LNCaP clone FGC (cell line): ENCODE data around the gene MUC20.
"Not testable (repeated sequence)": the region's sequence is repeated elsewhere in the genome, so short reads cannot be mapped to it uniquely, and the experiment has no call there.

Experiments
- DNase-seq: peaks from one replicate; pipeline ENCODE4 v3.0.0-alpha.2; 2011; ENCODE audit warnings: low read depth
- H3K4me3 ChIP-seq: 2 replicates; pipeline ENCODE4 v1.5.1; 2011; ENCODE audit warnings: mild to moderate bottlenecking, low read depth, low read length, control low read depth
- CTCF ChIP-seq: IDR thresholded peaks from 2 replicates; pipeline ENCODE4 v1.5.1; 2012; ENCODE audit warnings: mild to moderate bottlenecking; ENCODE audit not compliant: control insufficient read depth, insufficient read depth; ENCODE audit errors: extremely low read depth

Gene MUC20

GRCh38 chr3:195769551-195769950 lies 48.8 kb downstream of the MUC20 start:
- no peak for DNase-seq
- TF ChIP-seq CTCF = no peak
- H3K4me3 ChIP-seq = no peak overlapping the region

GRCh38 chr3:195770081-195770840 lies 49.5 kb downstream of the MUC20 start:
- no peak for DNase-seq
- H3K4me3 ChIP-seq = no peak overlapping the region
- no peak for TF ChIP-seq CTCF

GRCh38 chr3:195770841-195771645 lies 50.3 kb downstream of the MUC20 start:
- H3K4me3 ChIP-seq, DNase-seq: not testable (repeated sequence)

GRCh38 chr3:195771646-195772300 lies 51.0 kb downstream of the MUC20 start:
- TF ChIP-seq CTCF = no peak
- no peak for DNase-seq
- no peak overlapping the region for H3K4me3 ChIP-seq

GRCh38 chr3:195773956-195774537 lies 53.3 kb downstream of the MUC20 start:
- no peak for TF ChIP-seq CTCF
- DNase-seq = no peak
- no peak overlapping the region for H3K4me3 ChIP-seq

- no peak overlapping the region for H3K4me3 ChIP-seq
- DNase-seq = peak; percentile 33
- TF ChIP-seq CTCF = peak; percentile 72
These were observed 54.1 kb downstream of the MUC20 start for GRCh38 chr3:195774917-195775316.

GRCh38 chr3:195777975-195778374 lies 57.2 kb downstream of the MUC20 start:
- H3K4me3 ChIP-seq = no peak overlapping the region
- no peak for TF ChIP-seq CTCF
- DNase-seq = no peak

GRCh38 chr3:195781236-195781635 lies 60.5 kb downstream of the MUC20 start:
- H3K4me3 ChIP-seq, DNase-seq: not testable (repeated sequence)
